GM12878 (cell line): Measurements from ENCODE around the gene RIPK4. TPM values are rescaled to one million over a fixed set of nuclear protein-coding genes. Genes with fewer than 3 reads are reported as not detected.

ENCODE experiments used
- ATAC-seq: fragments of 200-7000 bp; cut with Tn5 transposase; 3 replicates; pipeline ENCODE4 v1.9.1; 2020; ENCODE audit warnings: mild to moderate bottlenecking, moderate library complexity
- BruUV-seq: library from RNA; stranded (reverse); fragments of 400-500 nt; replicated peaks from 2 replicates; lab custom pipeline; 2021; lab: Mats Ljungman, UMichigan
- CTCF ChIA-PET: fragments of 300-600 bp; sonication (Branson Sonifier 250); formaldehyde crosslinking; extraction: SDS; loops from one replicate; lab custom pipeline; 2021; ENCODE audit warnings: inconsistent platforms; lab: Yijun Ruan, JAX
- POLR2A ChIA-PET: fragments of 350-600 bp; formaldehyde crosslinking; extraction: SDS; loops from one replicate; lab custom pipeline; 2021; ENCODE audit warnings: inconsistent platforms; lab: Charles Lee
- RAD21 ChIA-PET: fragments of 300-600 bp; sonication (Branson Sonifier 250); formaldehyde crosslinking; loops from one replicate; lab custom pipeline; 2023; ENCODE audit warnings: antibody characterized with exemption; ENCODE audit not compliant: unreplicated experiment; lab: Charles Lee
- SMC1A ChIA-PET: fragments of 300-600 bp; sonication (Branson Sonifier 250); formaldehyde crosslinking; loops from one replicate; lab custom pipeline; 2023; ENCODE audit not compliant: unreplicated experiment, uncharacterized antibody; lab: Charles Lee
- DNase-seq: peaks from one replicate; pipeline ENCODE4 v3.0.0-alpha.2; 2011; ENCODE audit warnings: low read depth, low spot score
- FAIRE-seq: peaks from 3 replicates; lab custom pipeline; 2011; peaks lifted over from hg19 to GRCh38; lab: Jason Lieb, UNC
- H2AFZ ChIP-seq: 2 replicates; pipeline ENCODE4 v1.6.0; 2011; ENCODE audit warnings: low read depth, low read length, control low read depth; ENCODE audit not compliant: control insufficient read depth
- H3K27ac ChIP-seq: 2 replicates; pipeline ENCODE4 v1.5.1; 2011; ENCODE audit warnings: control low read depth; ENCODE audit not compliant: control insufficient read depth, insufficient read depth
- H3K27me3 ChIP-seq, 2 experiments: replicated peaks in 1 of 2; 2 replicates each; pipeline versions ENCODE4 v1.6.0 to v1.6.1; 2011; ENCODE audit warnings: low read length in 1 of 2; ENCODE audit not compliant: control insufficient read depth in 2 of 2, insufficient read depth in 2 of 2
- H3K36me3 ChIP-seq, 2 experiments: 2 replicates each; pipeline ENCODE4 v1.5.1; 2011; ENCODE audit warnings: low read length in 1 of 2; ENCODE audit not compliant: control insufficient read depth in 2 of 2, insufficient read depth in 2 of 2
- H3K4me1 ChIP-seq: 2 replicates; pipeline ENCODE4 v1.6.1; 2011; ENCODE audit warnings: mild to moderate bottlenecking, low read length, moderate library complexity, mixed read lengths; ENCODE audit not compliant: control insufficient read depth, insufficient read depth
- H3K4me2 ChIP-seq: 2 replicates; pipeline ENCODE4 v1.6.0; 2011; ENCODE audit warnings: control low read depth; ENCODE audit not compliant: control insufficient read depth, insufficient read depth
- H3K4me3 ChIP-seq: fragments of 200-600 bp; sonication (generic); 2 replicates; pipeline ENCODE4 v1.5.1; 2016
- H3K79me2 ChIP-seq: 2 replicates; pipeline ENCODE4 v1.6.0; 2011; ENCODE audit warnings: low read length; ENCODE audit not compliant: control insufficient read depth, insufficient read depth
- H3K9ac ChIP-seq: 2 replicates; pipeline ENCODE4 v1.8.0; 2011; ENCODE audit warnings: low read length, control low read depth, mixed read lengths; ENCODE audit not compliant: control insufficient read depth, insufficient read depth
- H3K9me3 ChIP-seq: replicated peaks from 3 replicates; pipeline ENCODE4 v1.5.1; 2011; ENCODE audit warnings: mild to moderate bottlenecking, low read length; ENCODE audit not compliant: control insufficient read depth, insufficient read depth
- H4K20me1 ChIP-seq: 2 replicates; pipeline ENCODE4 v1.6.0; 2011; ENCODE audit not compliant: control insufficient read depth, insufficient read depth
- CBFB ChIP-seq: IDR thresholded peaks from 2 replicates; pipeline ENCODE4 v1.6.1; 2016; ENCODE audit warnings: antibody characterized with exemption, low read depth
- FOXK2 ChIP-seq: fragments of 450-650 bp; IDR thresholded peaks from 2 replicates; pipeline ENCODE4 v1.6.1; 2017; ENCODE audit warnings: mild to moderate bottlenecking, moderate library complexity
- FOXM1 ChIP-seq: IDR thresholded peaks from 2 replicates; pipeline ENCODE4 v1.6.1; 2012; ENCODE audit warnings: low read depth, mild to moderate bottlenecking, inconsistent platforms, low read length, moderate library complexity
- HSF1 ChIP-seq: fragments of 150-350 bp; IDR thresholded peaks from 2 replicates; pipeline ENCODE4 v1.6.1; 2014; ENCODE audit warnings: mild to moderate bottlenecking, low read depth, low read length
- IKZF1 ChIP-seq: fragments of 450-650 bp; conservative IDR thresholded peaks from 2 replicates; pipeline ENCODE4 v1.6.1; 2017; ENCODE audit warnings: antibody characterized with exemption, mild to moderate bottlenecking
- NBN ChIP-seq: fragments of 450-650 bp; IDR thresholded peaks from 2 replicates; pipeline ENCODE4 v1.6.1; 2016
- NR2C2 ChIP-seq: IDR thresholded peaks from 2 replicates; pipeline ENCODE4 v1.6.1; 2011; ENCODE audit warnings: borderline replicate concordance, low read depth; ENCODE audit not compliant: control insufficient read depth, insufficient read length
- NRF1 ChIP-seq: conservative IDR thresholded peaks from 2 replicates; pipeline ENCODE4 v1.6.1; 2011; ENCODE audit warnings: mild to moderate bottlenecking, low read depth, low read length, improper control_type of control experiment
- SIX5 ChIP-seq: IDR thresholded peaks from 2 replicates; pipeline ENCODE4 v1.6.1; 2011; ENCODE audit warnings: mild to moderate bottlenecking, low read depth, low read length, moderate library complexity; ENCODE audit not compliant: severe bottlenecking
- SMAD5 ChIP-seq: IDR thresholded peaks from 2 replicates; pipeline ENCODE4 v1.6.1; 2016; ENCODE audit warnings: antibody characterized with exemption, low read depth
- SRF ChIP-seq, 2 experiments: IDR thresholded peaks; 2 replicates each; pipeline ENCODE4 v1.6.1; 2011; ENCODE audit warnings: low read depth in 2 of 2, low read length in 2 of 2, mild to moderate bottlenecking in 1 of 2, moderate library complexity in 1 of 2
- SUPT20H ChIP-seq: IDR thresholded peaks from 2 replicates; pipeline ENCODE4 v1.6.1; 2011; ENCODE audit warnings: low read depth, mild to moderate bottlenecking, low read length, moderate library complexity, borderline replicate concordance; ENCODE audit not compliant: control insufficient read depth
- TCF7 ChIP-seq: IDR thresholded peaks from 2 replicates; pipeline ENCODE4 v1.6.1; 2014; ENCODE audit warnings: antibody characterized with exemption, borderline replicate concordance
- ZNF622 ChIP-seq: fragments of 450-650 bp; IDR thresholded peaks from 2 replicates; pipeline ENCODE4 v1.6.1; 2017; ENCODE audit warnings: mild to moderate bottlenecking, inconsistent platforms
- WGBS: methylation state at CpG from one replicate; pipeline ENCODE4 v1.1.6; 2016; ENCODE audit warnings: low lambda C conversion rate; ENCODE audit not compliant: insufficient replicate concordance, insufficient coverage; ENCODE audit errors: missing lambda C conversion rate; 5-methylcytosine and 5-hydroxymethylcytosine counted together
- in situ Hi-C: fragments of 300-500 bp; cut with MboI; formaldehyde crosslinking; loops from 9 replicates; pipeline ENCODE4 v1.14.3; 2018; ENCODE audit warnings: mixed read lengths
- intact Hi-C: fragments of 100-400 bp; cut with micrococcal nuclease; formaldehyde crosslinking; loops from one replicate; pipeline ENCODE4 v1.14.2; 2022; ENCODE audit not compliant: unreplicated experiment
- polyA plus RNA-seq, 11 experiments: library from polyadenylated mRNA; depleted of rRNA in 4 of 11; unstranded in 6 of 11; stranded (reverse) in 5 of 11; fragments of >200 nt; fragmentation: Nextera tagmentation in 4 of 11; fragmentation: Illumina TruSeq in 1 of 11; extraction: Ambion mirVana in 4 of 11; extraction: Trizol in 1 of 11; gene quantifications; 1 replicate in 1 of 11; 2 replicates in 10 of 11; pipeline versions ENCODE4 v1.2.1 to v1.2.3, GENCODE V29; 2011 to 2016; ENCODE audit warnings: inconsistent platforms in 2 of 11, missing spikeins in 2 of 11, low read depth in 1 of 11
- total RNA-seq, 4 experiments: library from RNA; depleted of rRNA in 3 of 4; stranded (reverse); fragments of >200 nt in 3 of 4; fragmentation: Illumina TruSeq in 1 of 4; extraction: Trizol in 1 of 4; gene quantifications; 2 replicates each; pipeline versions ENCODE4 v1.2.1 to v1.2.3, GENCODE V29; 2013 to 2021
- TF ChIP-seq, protein P1 (sequence below): fragments of 450-650 bp; conservative IDR thresholded peaks from 2 replicates; pipeline ENCODE4 v1.6.1; 2017; ENCODE audit warnings: mild to moderate bottlenecking, moderate library complexity
- TF ChIP-seq, protein P2 (sequence below): fragments of 150-350 bp; IDR thresholded peaks from 2 replicates; pipeline ENCODE4 v1.6.1; 2016; ENCODE audit warnings: low read depth, low read length

The RIPK4 gene
- total and polyA plus RNA-seq, 10 of the 15 experiments (the other 5 are each of a cell fraction or from before 2014, with no cell fraction given) = 0.05 TPM; not detected in 9

GRCh38 chr21:41701749-41702148, 65.1 kb downstream of the RIPK4 start (continued):
- TF ChIP-seq NRF1 (no peak), SIX5 (no peak), CBFB (no peak)

DNA sequence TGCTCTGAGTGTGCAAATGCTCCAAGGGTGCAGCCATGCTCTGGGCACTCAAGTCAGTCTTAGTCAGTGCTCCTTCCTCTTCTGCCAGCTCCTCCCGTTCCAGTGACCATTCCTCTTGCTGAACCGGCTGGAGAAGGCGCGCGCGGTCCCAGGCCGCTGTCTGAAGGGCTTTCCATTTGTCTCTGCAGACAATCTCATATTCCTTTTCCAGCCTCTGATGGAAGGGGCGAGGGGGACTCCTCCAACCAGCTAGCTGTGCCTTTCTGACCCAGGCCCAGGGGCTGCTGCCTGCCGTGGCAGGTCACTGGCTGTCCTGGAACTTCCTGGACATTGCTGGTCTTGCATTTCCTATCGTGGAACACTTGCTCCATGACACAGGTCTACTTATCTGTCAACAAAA, 67.5 kb downstream of the RIPK4 start:
- no peak overlapping the region for H3K9ac ChIP-seq
- no peaks in the 10 kb centered on the region for H3K4me1 ChIP-seq
- ATAC-seq (no peak), DNase-seq (no peak), FAIRE-seq (no peak)
- peaks cover 0 to 2% of the 10 kb centered on the region in 2 experiments; a peak in 1 of 4 replicates for H3K27me3 ChIP-seq
- RAD21 ChIA-PET = no interaction called here
- SMC1A ChIA-PET = no interaction called here
- H2AFZ ChIP-seq = no peak overlapping the region
- intact Hi-C loops (no loop called here), in situ Hi-C loops (no loop called here)
- POLR2A ChIA-PET = no interaction called here
- CTCF ChIA-PET = no interaction called here
- H3K27ac ChIP-seq = no peak overlapping the region
- H3K36me3 ChIP-seq = no peaks in the 10 kb centered on the region; a peak in 1 of 4 replicates
- BruUV-seq = no TSS peak
- no peaks in the 10 kb centered on the region for H3K9me3 ChIP-seq
- H3K4me3 ChIP-seq = no peak overlapping the region
- no peak overlapping the region for H3K4me2 ChIP-seq
- H3K79me2 ChIP-seq = no peaks in the 10 kb centered on the region
- 50% methylated on average over 10 of the region's 10 CpGs for WGBS
- no peaks in the 10 kb centered on the region for H4K20me1 ChIP-seq
- TF ChIP-seq, protein P1, sequence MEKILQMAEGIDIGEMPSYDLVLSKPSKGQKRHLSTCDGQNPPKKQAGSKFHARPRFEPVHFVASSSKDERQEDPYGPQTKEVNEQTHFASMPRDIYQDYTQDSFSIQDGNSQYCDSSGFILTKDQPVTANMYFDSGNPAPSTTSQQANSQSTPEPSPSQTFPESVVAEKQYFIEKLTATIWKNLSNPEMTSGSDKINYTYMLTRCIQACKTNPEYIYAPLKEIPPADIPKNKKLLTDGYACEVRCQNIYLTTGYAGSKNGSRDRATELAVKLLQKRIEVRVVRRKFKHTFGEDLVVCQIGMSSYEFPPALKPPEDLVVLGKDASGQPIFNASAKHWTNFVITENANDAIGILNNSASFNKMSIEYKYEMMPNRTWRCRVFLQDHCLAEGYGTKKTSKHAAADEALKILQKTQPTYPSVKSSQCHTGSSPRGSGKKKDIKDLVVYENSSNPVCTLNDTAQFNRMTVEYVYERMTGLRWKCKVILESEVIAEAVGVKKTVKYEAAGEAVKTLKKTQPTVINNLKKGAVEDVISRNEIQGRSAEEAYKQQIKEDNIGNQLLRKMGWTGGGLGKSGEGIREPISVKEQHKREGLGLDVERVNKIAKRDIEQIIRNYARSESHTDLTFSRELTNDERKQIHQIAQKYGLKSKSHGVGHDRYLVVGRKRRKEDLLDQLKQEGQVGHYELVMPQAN = no peak
- TF ChIP-seq SRF (IDR thresholded peaks at IDR 0.05; ENCODE audit: low read depth in 2 of 2, low read length in 2 of 2) = no peak
- TF ChIP-seq SMAD5 = no peak
- no peak for TF ChIP-seq FOXK2
- TF ChIP-seq NBN = no peak
- no peak for TF ChIP-seq FOXM1
- TF ChIP-seq HSF1 = no peak
- TF ChIP-seq, protein P2, sequence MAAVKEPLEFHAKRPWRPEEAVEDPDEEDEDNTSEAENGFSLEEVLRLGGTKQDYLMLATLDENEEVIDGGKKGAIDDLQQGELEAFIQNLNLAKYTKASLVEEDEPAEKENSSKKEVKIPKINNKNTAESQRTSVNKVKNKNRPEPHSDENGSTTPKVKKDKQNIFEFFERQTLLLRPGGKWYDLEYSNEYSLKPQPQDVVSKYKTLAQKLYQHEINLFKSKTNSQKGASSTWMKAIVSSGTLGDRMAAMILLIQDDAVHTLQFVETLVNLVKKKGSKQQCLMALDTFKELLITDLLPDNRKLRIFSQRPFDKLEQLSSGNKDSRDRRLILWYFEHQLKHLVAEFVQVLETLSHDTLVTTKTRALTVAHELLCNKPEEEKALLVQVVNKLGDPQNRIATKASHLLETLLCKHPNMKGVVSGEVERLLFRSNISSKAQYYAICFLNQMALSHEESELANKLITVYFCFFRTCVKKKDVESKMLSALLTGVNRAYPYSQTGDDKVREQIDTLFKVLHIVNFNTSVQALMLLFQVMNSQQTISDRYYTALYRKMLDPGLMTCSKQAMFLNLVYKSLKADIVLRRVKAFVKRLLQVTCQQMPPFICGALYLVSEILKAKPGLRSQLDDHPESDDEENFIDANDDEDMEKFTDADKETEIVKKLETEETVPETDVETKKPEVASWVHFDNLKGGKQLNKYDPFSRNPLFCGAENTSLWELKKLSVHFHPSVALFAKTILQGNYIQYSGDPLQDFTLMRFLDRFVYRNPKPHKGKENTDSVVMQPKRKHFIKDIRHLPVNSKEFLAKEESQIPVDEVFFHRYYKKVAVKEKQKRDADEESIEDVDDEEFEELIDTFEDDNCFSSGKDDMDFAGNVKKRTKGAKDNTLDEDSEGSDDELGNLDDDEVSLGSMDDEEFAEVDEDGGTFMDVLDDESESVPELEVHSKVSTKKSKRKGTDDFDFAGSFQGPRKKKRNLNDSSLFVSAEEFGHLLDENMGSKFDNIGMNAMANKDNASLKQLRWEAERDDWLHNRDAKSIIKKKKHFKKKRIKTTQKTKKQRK = no peak
- no peak for TF ChIP-seq ZNF622
- TF ChIP-seq TCF7 = no peak
- no peak for TF ChIP-seq NR2C2
- TF ChIP-seq IKZF1 = no peak
- no peak for TF ChIP-seq SUPT20H
